Duodenal mucosa (tissue), 2 donors: ENCODE measurements around the gene NOB1.

Experiments
- H3K27ac ChIP-seq: one replicate; pipeline ENCODE4 v1.7.0; 2013; ENCODE audit warnings: low read depth, low read length
- H3K27me3 ChIP-seq, 2 donors: one replicate each; pipeline ENCODE4 v1.7.0; 2013; ENCODE audit warnings: low read length in 2 of 2, control low read depth in 1 of 2; ENCODE audit not compliant: insufficient read depth in 2 of 2, control insufficient read depth in 1 of 2
- H3K36me3 ChIP-seq, 2 donors: one replicate each; pipeline ENCODE4 v1.7.0; 2013; ENCODE audit warnings: low read length in 2 of 2, control low read depth in 1 of 2; ENCODE audit not compliant: insufficient read depth in 2 of 2, control insufficient read depth in 1 of 2
- H3K4me1 ChIP-seq, 2 donors: one replicate each; pipeline ENCODE4 v1.7.0; 2013; ENCODE audit warnings: low read length in 2 of 2, control low read depth in 1 of 2; ENCODE audit not compliant: insufficient read depth in 2 of 2, control insufficient read depth in 1 of 2
- H3K4me3 ChIP-seq, 2 donors: one replicate each; pipeline ENCODE4 v1.7.0; 2013; ENCODE audit warnings: low read length in 2 of 2, low read depth in 1 of 2
- H3K9ac ChIP-seq, 2 donors: one replicate each; pipeline ENCODE4 v1.7.0; 2013; ENCODE audit warnings: low read length in 2 of 2, low read depth in 1 of 2
- H3K9me3 ChIP-seq, 2 donors: one replicate each; pipeline ENCODE4 v1.7.0; 2013; ENCODE audit warnings: low read length in 2 of 2, control low read depth in 1 of 2; ENCODE audit not compliant: control insufficient read depth in 1 of 2

Gene NOB1

GRCh38 chr16:69707920-69708683 is 46.6 kb downstream of the NOB1 start:
- peaks cover 0 to 8% of the 10 kb centered on the region in 2 donors for H3K4me1 ChIP-seq
- no peaks in the 10 kb centered on the region for H3K27me3 ChIP-seq
- H3K9me3 ChIP-seq, result no peaks in the 10 kb centered on the region
- H3K9ac ChIP-seq, result no peak overlapping the region
- H3K27ac ChIP-seq, result no peak overlapping the region
- no peak overlapping the region for H3K4me3 ChIP-seq
- peaks cover 2 to 18% of the 10 kb centered on the region in 2 donors for H3K36me3 ChIP-seq

GRCh38 chr16:69706975-69707340 is 47.8 kb downstream of the NOB1 start:
- no peaks in the 10 kb centered on the region for H3K9me3 ChIP-seq
- no peak overlapping the region for H3K9ac ChIP-seq
- no peak overlapping the region for H3K27ac ChIP-seq
- H3K4me3 ChIP-seq, result no peak overlapping the region
- H3K36me3 ChIP-seq, result peaks cover 2 to 7% of the 10 kb centered on the region in 2 donors
- no peaks in the 10 kb centered on the region for H3K27me3 ChIP-seq
- peaks cover 0 to 7% of the 10 kb centered on the region in 2 donors for H3K4me1 ChIP-seq

- H3K9ac ChIP-seq, result no peak overlapping the region
- H3K36me3 ChIP-seq, result peaks cover 6% of the 10 kb centered on the region in 2 donors
- peaks cover 0 to 5% of the 10 kb centered on the region in 2 donors for H3K4me1 ChIP-seq
- no peak overlapping the region for H3K27ac ChIP-seq
- no peaks in the 10 kb centered on the region for H3K9me3 ChIP-seq
- H3K4me3 ChIP-seq, result no peak overlapping the region
- H3K27me3 ChIP-seq, result no peaks in the 10 kb centered on the region
These were observed 48.3 kb downstream of the NOB1 start for GRCh38 chr16:69706256-69706974.

- H3K9me3 ChIP-seq, result no peaks in the 10 kb centered on the region
- H3K4me1 ChIP-seq, result no peaks in the 10 kb centered on the region
- H3K9ac ChIP-seq, result no peak overlapping the region
- peaks cover 6 to 11% of the 10 kb centered on the region in 2 donors for H3K36me3 ChIP-seq
- H3K27me3 ChIP-seq, result no peaks in the 10 kb centered on the region
- no peak overlapping the region for H3K4me3 ChIP-seq
- no peak overlapping the region for H3K27ac ChIP-seq
These were observed 51.1 kb downstream of the NOB1 start for GRCh38 chr16:69703638-69704037.

- Histone ChIP-seq H3K36me3 (peaks cover 8 to 9% of the 10 kb centered on the region in 2 donors), H3K27me3 (no peaks in the 10 kb centered on the region), H3K9me3 (no peaks in the 10 kb centered on the region), H3K9ac (no peak overlapping the region), H3K27ac (no peak overlapping the region), H3K4me1 (no peaks in the 10 kb centered on the region), H3K4me3 (no peak overlapping the region)
These were observed 52.9 kb downstream of the NOB1 start for GRCh38 chr16:69701866-69702265.

GRCh38 chr16:69701452-69701851 is 53.3 kb downstream of the NOB1 start:
- Histone ChIP-seq H3K9me3 (no peaks in the 10 kb centered on the region), H3K4me3 (no peak overlapping the region), H3K27ac (no peak overlapping the region), H3K4me1 (no peaks in the 10 kb centered on the region), H3K27me3 (no peaks in the 10 kb centered on the region), H3K9ac (no peak overlapping the region), H3K36me3 (peaks cover 8 to 9% of the 10 kb centered on the region in 2 donors)

GRCh38 chr16:69699915-69700314 is 54.8 kb downstream of the NOB1 start:
- Histone ChIP-seq H3K4me3 (no peak overlapping the region), H3K9ac (no peak overlapping the region), H3K27me3 (no peaks in the 10 kb centered on the region), H3K36me3 (peaks cover 8 to 22% of the 10 kb centered on the region in 2 donors), H3K9me3 (no peaks in the 10 kb centered on the region), H3K27ac (no peak overlapping the region), H3K4me1 (no peaks in the 10 kb centered on the region)

- Histone ChIP-seq H3K4me3 (no peak overlapping the region), H3K27me3 (no peaks in the 10 kb centered on the region), H3K36me3 (peaks cover 16 to 36% of the 10 kb centered on the region in 2 donors), H3K27ac (no peak overlapping the region), H3K9me3 (no peaks in the 10 kb centered on the region), H3K9ac (no peak overlapping the region), H3K4me1 (no peaks in the 10 kb centered on the region)
These were observed 56.3 kb downstream of the NOB1 start for GRCh38 chr16:69698404-69698803.

- H3K27ac ChIP-seq, result no peak overlapping the region
- H3K36me3 ChIP-seq, result peaks cover 34 to 59% of the 10 kb centered on the region in 2 donors
- H3K4me1 ChIP-seq, result no peaks in the 10 kb centered on the region
- H3K4me3 ChIP-seq, result no peak overlapping the region
- no peaks in the 10 kb centered on the region for H3K27me3 ChIP-seq
- H3K9me3 ChIP-seq, result no peaks in the 10 kb centered on the region
- H3K9ac ChIP-seq, result no peak overlapping the region
These were observed 60.8 kb downstream of the NOB1 start for GRCh38 chr16:69693916-69694315.
